Calu3 (cell line): ENCODE measurements around the gene DLG2. TPM values are rescaled to one million over a fixed set of nuclear protein-coding genes. Genes with fewer than 3 reads are reported as not detected.

Source experiments
- BruUV-seq: library from RNA; stranded (reverse); fragments of 400-500 nt; replicated peaks from 2 replicates; lab custom pipeline; 2021; lab: Mats Ljungman, UMichigan
- CTCF ChIA-PET: fragments of 300-600 bp; sonication (Branson Sonifier 250); formaldehyde crosslinking; loops from one replicate; lab custom pipeline; 2022; ENCODE audit warnings: antibody characterized with exemption; lab: Charles Lee
- DNase-seq: peaks from one replicate; pipeline ENCODE4 v3.0.0; 2022
- H3K27ac Mint-ChIP-seq: one replicate; pipeline ENCODE4 v1.8.0; 2022; ENCODE audit warnings: mixed read lengths; ENCODE audit not compliant: unreplicated experiment
- H3K27me3 Mint-ChIP-seq: one replicate; pipeline ENCODE4 v1.8.0; 2022; ENCODE audit warnings: mixed read lengths; ENCODE audit not compliant: unreplicated experiment
- H3K36me3 Mint-ChIP-seq: one replicate; pipeline ENCODE4 v1.8.0; 2022; ENCODE audit warnings: mild to moderate bottlenecking, moderate library complexity, mixed read lengths; ENCODE audit not compliant: insufficient read depth, unreplicated experiment
- H3K4me1 Mint-ChIP-seq: one replicate; pipeline ENCODE4 v1.8.0; 2022; ENCODE audit warnings: mild to moderate bottlenecking, low read depth, mixed read lengths; ENCODE audit not compliant: unreplicated experiment
- H3K4me3 Mint-ChIP-seq: one replicate; pipeline ENCODE4 v1.8.0; 2022; ENCODE audit warnings: mild to moderate bottlenecking, low read depth, moderate library complexity, mixed read lengths; ENCODE audit not compliant: unreplicated experiment
- H3K9me3 Mint-ChIP-seq: one replicate; pipeline ENCODE4 v1.8.0; 2022; ENCODE audit warnings: low read depth, mixed read lengths; ENCODE audit not compliant: unreplicated experiment
- intact Hi-C: fragments of 100-400 bp; cut with micrococcal nuclease; formaldehyde crosslinking; loops from one replicate; pipeline ENCODE4 v1.10.0; 2022; ENCODE audit not compliant: unreplicated experiment
- total RNA-seq: library from RNA; stranded (reverse); gene quantifications from 2 replicates; pipeline ENCODE4 v1.2.3, GENCODE V29; 2022
- TF ChIP-seq, protein P1 (sequence below): fragments of 200-600 bp; IDR thresholded peaks from one replicate; pipeline ENCODE4 v1.8.0; 2022; ENCODE audit warnings: antibody characterized with exemption; ENCODE audit not compliant: unreplicated experiment

The DLG2 gene
- total RNA-seq, 1 experiment from 2014 or later: 0.71 TPM

DNA sequence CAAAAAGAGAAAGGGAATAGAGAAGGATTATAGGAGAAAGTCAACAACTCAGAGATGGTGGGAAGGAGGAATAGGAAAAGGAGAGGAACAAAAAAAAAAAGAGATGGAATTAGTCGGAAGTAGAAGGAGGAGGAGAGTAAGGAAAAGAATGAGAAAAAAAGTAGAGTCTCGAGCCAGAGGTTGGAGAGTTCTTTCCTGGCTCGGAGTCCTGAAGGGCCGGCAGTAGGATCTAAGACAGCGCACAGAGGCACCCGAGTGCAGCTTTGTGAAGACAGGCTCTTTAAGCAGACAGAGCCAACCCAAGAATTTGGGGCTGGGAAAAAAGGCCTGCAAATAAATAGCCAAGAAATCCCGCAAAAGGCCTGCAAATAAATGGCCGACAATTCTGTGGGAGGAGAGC lies 2170.6 kb downstream of the DLG2 start:
- H3K27ac Mint-ChIP-seq: no peak overlapping the region
- H3K27me3 Mint-ChIP-seq: no peaks in the 10 kb centered on the region
- H3K4me1 Mint-ChIP-seq: no peaks in the 10 kb centered on the region
- intact Hi-C loops: no loop called here
- no peaks in the 10 kb centered on the region for H3K36me3 Mint-ChIP-seq
- CTCF ChIA-PET: no interaction called here
- DNase-seq: no peak
- TF ChIP-seq, protein P1, sequence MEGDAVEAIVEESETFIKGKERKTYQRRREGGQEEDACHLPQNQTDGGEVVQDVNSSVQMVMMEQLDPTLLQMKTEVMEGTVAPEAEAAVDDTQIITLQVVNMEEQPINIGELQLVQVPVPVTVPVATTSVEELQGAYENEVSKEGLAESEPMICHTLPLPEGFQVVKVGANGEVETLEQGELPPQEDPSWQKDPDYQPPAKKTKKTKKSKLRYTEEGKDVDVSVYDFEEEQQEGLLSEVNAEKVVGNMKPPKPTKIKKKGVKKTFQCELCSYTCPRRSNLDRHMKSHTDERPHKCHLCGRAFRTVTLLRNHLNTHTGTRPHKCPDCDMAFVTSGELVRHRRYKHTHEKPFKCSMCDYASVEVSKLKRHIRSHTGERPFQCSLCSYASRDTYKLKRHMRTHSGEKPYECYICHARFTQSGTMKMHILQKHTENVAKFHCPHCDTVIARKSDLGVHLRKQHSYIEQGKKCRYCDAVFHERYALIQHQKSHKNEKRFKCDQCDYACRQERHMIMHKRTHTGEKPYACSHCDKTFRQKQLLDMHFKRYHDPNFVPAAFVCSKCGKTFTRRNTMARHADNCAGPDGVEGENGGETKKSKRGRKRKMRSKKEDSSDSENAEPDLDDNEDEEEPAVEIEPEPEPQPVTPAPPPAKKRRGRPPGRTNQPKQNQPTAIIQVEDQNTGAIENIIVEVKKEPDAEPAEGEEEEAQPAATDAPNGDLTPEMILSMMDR: no peak
- BruUV-seq: no TSS peak
- H3K4me3 Mint-ChIP-seq: no peak overlapping the region
- no peaks in the 10 kb centered on the region for H3K9me3 Mint-ChIP-seq

DNA sequence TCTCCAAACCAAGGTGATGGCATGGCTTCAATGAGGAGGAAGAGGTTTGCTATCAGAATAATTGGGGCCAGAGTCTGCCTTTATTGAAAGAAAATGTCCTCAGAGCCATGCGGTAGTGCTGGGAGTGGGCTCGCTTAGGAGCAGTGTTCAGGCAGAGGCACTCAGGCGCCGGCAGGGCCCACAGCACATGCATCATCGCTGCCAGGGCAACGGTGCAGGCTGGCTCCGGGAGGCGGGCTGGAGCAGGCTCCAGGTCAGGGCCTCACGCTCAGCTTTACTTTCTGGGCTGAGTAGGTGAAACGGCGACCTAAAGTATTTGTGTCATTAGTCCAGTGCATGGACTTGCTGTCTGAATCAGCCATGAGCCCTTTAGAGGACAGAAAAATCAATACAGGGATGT lies 2171.1 kb downstream of the DLG2 start:
- Mint-ChIP-seq H3K9me3 (no peaks in the 10 kb centered on the region), H3K27me3 (no peaks in the 10 kb centered on the region), H3K27ac (no peak overlapping the region), H3K4me3 (no peak overlapping the region), H3K36me3 (no peaks in the 10 kb centered on the region), H3K4me1 (no peaks in the 10 kb centered on the region)
- TF ChIP-seq, protein P1: no peak
- intact Hi-C loops: no loop called here
- no peak for DNase-seq
- BruUV-seq: no TSS peak
- CTCF ChIA-PET: no interaction called here

DNA sequence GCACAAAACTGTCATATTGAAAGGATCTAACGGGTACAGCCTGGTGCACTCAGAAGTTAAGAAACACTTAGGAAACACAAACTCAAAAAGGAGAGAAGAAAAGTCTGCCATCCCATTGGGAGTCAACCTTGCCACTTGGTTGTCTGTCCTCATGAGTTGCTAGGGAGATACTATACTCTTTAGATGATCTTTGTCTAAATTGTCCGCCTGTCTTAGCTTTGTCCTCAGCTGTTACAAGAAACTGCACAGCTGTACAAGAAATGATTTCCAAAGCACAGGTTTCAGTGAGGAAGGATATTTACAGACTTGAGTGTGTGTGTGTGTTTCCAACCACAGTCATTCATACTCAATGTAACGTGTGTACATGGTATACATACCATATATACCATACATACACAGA lies 2171.8 kb downstream of the DLG2 start:
- no TSS peak for BruUV-seq
- CTCF ChIA-PET: no interaction called here
- Mint-ChIP-seq H3K27ac (no peak overlapping the region), H3K36me3 (no peaks in the 10 kb centered on the region), H3K4me1 (no peaks in the 10 kb centered on the region), H3K4me3 (no peak overlapping the region), H3K9me3 (no peaks in the 10 kb centered on the region), H3K27me3 (no peaks in the 10 kb centered on the region)
- intact Hi-C loops: no loop called here
- DNase-seq: no peak
- TF ChIP-seq, protein P1: no peak

DNA sequence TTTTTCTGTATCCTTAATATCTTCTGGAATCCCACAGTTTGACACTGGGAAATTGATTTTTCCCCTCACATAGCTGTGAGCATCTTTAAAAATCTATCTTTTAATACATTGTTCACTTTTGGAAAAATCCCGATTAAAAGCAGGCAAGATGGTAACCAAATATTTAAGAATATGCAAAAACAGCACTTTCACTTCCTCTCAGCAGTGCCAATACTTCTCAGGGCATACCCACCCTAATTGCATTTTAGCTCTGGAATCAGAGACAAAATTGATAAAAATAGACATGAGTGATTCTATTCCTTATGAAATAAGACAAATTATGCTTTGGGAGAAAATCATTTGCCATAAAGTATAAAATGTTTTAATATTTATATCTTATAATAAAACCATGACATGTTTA lies 2172.5 kb downstream of the DLG2 start:
- TF ChIP-seq, protein P1: no peak
- DNase-seq: no peak
- H3K4me1 Mint-ChIP-seq: no peaks in the 10 kb centered on the region
- H3K27ac Mint-ChIP-seq: no peak overlapping the region
- H3K9me3 Mint-ChIP-seq: no peaks in the 10 kb centered on the region
- BruUV-seq: no TSS peak
- intact Hi-C loops: no loop called here
- H3K27me3 Mint-ChIP-seq: no peaks in the 10 kb centered on the region
- no peak overlapping the region for H3K4me3 Mint-ChIP-seq
- H3K36me3 Mint-ChIP-seq: no peaks in the 10 kb centered on the region
- CTCF ChIA-PET: no interaction called here
